Measurements from ENCODE around the gene GARRE1.
"Not testable (repeated sequence)": the region's sequence is repeated elsewhere in the genome, so short reads cannot be mapped to it uniquely, and the experiment has no call there.

Gene GARRE1

GRCh38 chr19:34254046-34254697 lies at the start of gene GARRE1:
Gene GARRE1, plus strand, starts transcription at chr19:34254554. Its CDS starts 45,920 bp downstream, at chr19:34300474.
- peak; percentile 84 for DNase-seq

GRCh38 chr19:34205324-34205723 lies 49.0 kb upstream of the GARRE1 start:
- not testable (repeated sequence) for DNase-seq

GRCh38 chr19:34208291-34208884 lies 46.0 kb upstream of the GARRE1 start:
- no peak for DNase-seq

GRCh38 chr19:34209726-34210125 lies 44.6 kb upstream of the GARRE1 start:
- DNase-seq, result no peak

GRCh38 chr19:34213283-34213682 lies 41.1 kb upstream of the GARRE1 start:
- DNase-seq, result no peak

GRCh38 chr19:34214040-34214439 lies 40.3 kb upstream of the GARRE1 start:
- DNase-seq, result no peak

GRCh38 chr19:34215006-34215665 lies 39.2 kb upstream of the GARRE1 start:
- DNase-seq, result no peak

- DNase-seq, result no peak
These were observed 38.7 kb upstream of the GARRE1 start for GRCh38 chr19:34215666-34216038.

GRCh38 chr19:34216745-34217219 lies 37.6 kb upstream of the GARRE1 start:
- DNase-seq, result not testable (repeated sequence)

- peak; percentile 58 for DNase-seq
These were observed 36.2 kb upstream of the GARRE1 start for GRCh38 chr19:34217952-34218817.

GRCh38 chr19:34218818-34219164 lies 35.6 kb upstream of the GARRE1 start:
- no peak for DNase-seq

GRCh38 chr19:34220472-34221063 lies 33.8 kb upstream of the GARRE1 start:
- DNase-seq, result peak; percentile 61

- DNase-seq, result no peak
These were observed 32.0 kb upstream of the GARRE1 start for GRCh38 chr19:34222386-34222785.

GRCh38 chr19:34224996-34225658 lies 29.2 kb upstream of the GARRE1 start:
- DNase-seq, result no peak

- no peak for DNase-seq
These were observed 28.7 kb upstream of the GARRE1 start for GRCh38 chr19:34225659-34226015.

- DNase-seq, result no peak
These were observed 28.3 kb upstream of the GARRE1 start for GRCh38 chr19:34226036-34226435.

- no peak for DNase-seq
These were observed 26.0 kb upstream of the GARRE1 start for GRCh38 chr19:34228347-34228746.

GRCh38 chr19:34228762-34229161 lies 25.6 kb upstream of the GARRE1 start:
- no peak for DNase-seq

GRCh38 chr19:34229721-34230120 lies 24.6 kb upstream of the GARRE1 start:
- no peak for DNase-seq

GRCh38 chr19:34230820-34231219 lies 23.5 kb upstream of the GARRE1 start:
- no peak for DNase-seq

- no peak for DNase-seq
These were observed 22.9 kb upstream of the GARRE1 start for GRCh38 chr19:34231439-34231838.

All from activated CD8-positive, alpha-beta memory T cell treated with anti-CD3 and anti-CD28 coated beads, Interleukin-2, amount 50 U/mL, for 4 hours (primary cell).